Thymus (tissue), 11 donors: ENCODE measurements around the gene MBOAT2. TPM values are rescaled to one million over a fixed set of nuclear protein-coding genes. Genes with fewer than 3 reads are reported as not detected.

Experiments
- DNase-seq, 9 donors: peaks; one replicate each; pipeline ENCODE4 v3.0.0-alpha.2; 2013; ENCODE audit warnings: low spot score in 9 of 9, low read depth in 6 of 9, missing footprints in 1 of 9
- H3K27ac ChIP-seq, 2 donors: one replicate each; pipeline ENCODE4 v1.5.1; 2013; ENCODE audit warnings: control low read depth in 1 of 2, low read depth in 1 of 2, low read length in 1 of 2, mild to moderate bottlenecking in 1 of 2, moderate library complexity in 1 of 2
- H3K27me3 ChIP-seq, 2 donors: one replicate each; pipeline ENCODE4 v1.5.1; 2013; ENCODE audit warnings: low read length in 1 of 2; ENCODE audit not compliant: control insufficient read depth in 2 of 2, insufficient read depth in 1 of 2
- H3K36me3 ChIP-seq, 2 donors: one replicate each; pipeline ENCODE4 v1.5.1; 2013; ENCODE audit warnings: low read length in 1 of 2, mild to moderate bottlenecking in 1 of 2, moderate library complexity in 1 of 2; ENCODE audit not compliant: control insufficient read depth in 2 of 2, insufficient read depth in 2 of 2
- H3K4me1 ChIP-seq, 2 donors: one replicate each; pipeline ENCODE4 v1.5.1; 2013; ENCODE audit warnings: low read length in 2 of 2; ENCODE audit not compliant: control insufficient read depth in 2 of 2, insufficient read depth in 2 of 2
- H3K4me3 ChIP-seq, 2 donors: one replicate each; pipeline ENCODE4 v1.5.1; 2013; ENCODE audit warnings: low read length in 2 of 2, control low read depth in 1 of 2, mild to moderate bottlenecking in 1 of 2
- H3K9me3 ChIP-seq, 2 donors: one replicate each; pipeline ENCODE4 v1.5.1; 2013; ENCODE audit warnings: low read length in 1 of 2, mild to moderate bottlenecking in 1 of 2; ENCODE audit not compliant: control insufficient read depth in 2 of 2, insufficient read depth in 1 of 2
- WGBS: extraction: QIAGEN DNeasy Blood & Tissue Kit; methylation state at CpG from one replicate; pipeline ENCODE4 v1.1.7; 2013; 5-methylcytosine and 5-hydroxymethylcytosine counted together
- polyA plus RNA-seq: library from polyadenylated mRNA; stranded (reverse); fragments of 200-250 nt; gene quantifications from one replicate; pipeline ENCODE4 v1.2.3, GENCODE V29; 2013
- total RNA-seq: library from RNA; stranded (reverse); fragments of 120-200 nt; gene quantifications from one replicate; pipeline ENCODE4 v1.2.4, GENCODE V29; 2013
- donor health status: healthy.

MBOAT2 gene
- total and polyA plus RNA-seq, 2 donors = 6.0 to 17.2 TPM

DNA sequence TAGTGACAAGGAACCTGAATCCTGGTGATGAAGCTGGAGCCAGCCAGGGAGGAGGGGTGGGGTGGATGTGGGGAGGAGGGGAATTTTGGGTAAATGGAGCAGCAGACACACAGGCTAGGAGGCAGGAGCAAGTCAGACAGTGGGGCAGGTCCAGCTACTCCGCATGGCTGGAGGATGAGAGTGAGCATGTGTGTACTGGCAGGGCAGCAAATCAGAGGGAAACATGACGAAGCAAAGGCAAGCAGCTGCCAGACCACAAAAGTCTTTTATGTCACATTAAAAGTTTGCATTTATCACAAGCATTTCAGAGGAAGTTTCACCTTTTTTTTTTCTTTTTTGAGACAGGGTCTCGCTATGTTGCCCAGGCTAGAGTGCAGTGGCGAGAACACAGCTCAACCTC, 154.2 kb downstream of the MBOAT2 start:
- DNase-seq = peak in 5 of 9 donors; percentile 21 to 70 (median 32)
- H3K4me3 ChIP-seq = no peak overlapping the region
- no peaks in the 10 kb centered on the region for H3K36me3 ChIP-seq
- no peaks in the 10 kb centered on the region for H3K27me3 ChIP-seq
- H3K27ac ChIP-seq = no peak overlapping the region
- WGBS = 22% methylated on average over 4 of the region's 4 CpGs
- H3K4me1 ChIP-seq = peaks cover 0 to 7% of the 10 kb centered on the region in 2 donors
- no peaks in the 10 kb centered on the region for H3K9me3 ChIP-seq

DNA sequence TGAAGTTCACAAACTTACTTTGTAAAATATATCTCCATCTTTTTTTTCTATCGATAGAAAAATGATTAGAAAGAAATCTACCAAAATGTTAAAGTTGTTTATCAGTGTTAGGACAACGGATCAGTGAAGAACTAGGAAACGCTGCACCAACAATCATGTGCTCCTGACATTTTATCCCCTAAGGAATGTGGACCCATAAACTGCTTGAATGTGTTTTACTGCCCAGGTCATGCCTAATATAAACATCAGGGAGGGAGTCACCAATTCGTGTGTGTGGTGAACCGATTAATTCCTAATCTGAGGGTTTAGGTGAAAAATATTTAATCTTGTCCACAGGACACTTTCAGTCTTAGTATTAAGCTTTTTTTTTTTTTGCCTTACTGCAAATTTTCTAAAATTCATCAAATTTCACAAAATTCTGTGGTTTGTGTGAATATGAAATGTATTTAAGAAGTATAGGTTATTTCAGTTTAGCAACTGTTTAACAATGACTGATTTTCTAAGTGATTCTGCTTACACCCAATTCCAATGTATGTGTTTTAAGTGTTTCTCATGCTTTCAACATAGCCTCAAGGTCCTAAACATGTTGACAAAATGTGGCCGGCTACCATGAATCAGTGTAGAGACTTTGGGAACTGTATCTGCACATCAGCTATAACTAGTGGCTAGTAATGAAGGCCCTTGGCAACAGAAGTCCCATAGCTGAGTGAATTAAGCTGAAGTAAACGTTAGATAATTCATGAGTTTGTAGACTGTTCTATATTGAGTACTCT, 155.0 kb downstream of the MBOAT2 start:
- H3K9me3 ChIP-seq = no peaks in the 10 kb centered on the region
- H3K27me3 ChIP-seq = no peaks in the 10 kb centered on the region
- H3K27ac ChIP-seq = no peak overlapping the region
- H3K4me1 ChIP-seq = peaks cover 0 to 7% of the 10 kb centered on the region in 2 donors
- H3K4me3 ChIP-seq = no peak overlapping the region
- DNase-seq = no peak
- H3K36me3 ChIP-seq = no peaks in the 10 kb centered on the region
- 93% methylated on average over 7 of the region's 7 CpGs for WGBS

DNA sequence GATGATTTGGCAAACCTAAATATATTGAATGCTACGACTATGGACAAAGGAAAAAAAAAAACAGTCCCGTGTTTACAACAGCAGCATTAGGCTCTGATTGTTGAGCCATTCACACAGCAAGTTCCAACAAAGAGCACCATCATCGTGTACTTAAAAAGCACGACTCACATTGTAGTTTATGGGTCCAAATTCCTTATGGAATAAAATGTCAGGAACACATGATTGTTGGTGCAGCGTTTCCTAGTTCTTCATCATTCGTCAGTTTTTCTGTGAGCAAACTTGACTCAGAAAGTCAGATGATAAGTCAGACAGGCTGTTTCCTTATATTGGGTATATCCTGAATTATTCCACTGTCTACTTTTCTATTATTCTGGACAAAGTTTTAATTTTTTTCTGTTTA, 156.1 kb downstream of the MBOAT2 start:
- H3K4me1 ChIP-seq = peaks cover 0 to 7% of the 10 kb centered on the region in 2 donors
- no peaks in the 10 kb centered on the region for H3K27me3 ChIP-seq
- WGBS = 97% methylated on average over 6 of the region's 6 CpGs
- no peaks in the 10 kb centered on the region for H3K9me3 ChIP-seq
- no peaks in the 10 kb centered on the region for H3K36me3 ChIP-seq
- no peak overlapping the region for H3K4me3 ChIP-seq
- H3K27ac ChIP-seq = no peak overlapping the region
- no peak for DNase-seq

DNA sequence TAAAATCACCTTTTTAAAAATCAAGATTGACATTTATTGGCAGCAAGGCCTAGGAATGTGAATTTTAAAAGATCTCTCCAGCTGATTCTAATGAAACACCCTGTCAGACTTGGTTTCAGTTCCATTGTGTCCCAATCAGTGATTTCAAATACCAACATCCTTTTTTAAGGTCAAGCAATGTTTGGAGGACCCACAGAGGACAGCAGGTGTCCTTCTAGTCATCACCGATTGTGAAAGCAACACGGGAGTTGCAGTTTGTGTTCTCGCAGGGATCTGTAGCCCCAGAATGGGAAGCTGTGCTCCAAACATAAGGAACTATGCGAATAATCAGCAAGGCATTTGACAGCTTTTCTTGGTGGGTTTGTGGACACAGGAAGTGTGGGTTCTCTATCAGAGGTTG, 161.6 kb downstream of the MBOAT2 start:
- H3K4me1 ChIP-seq = peaks cover 0 to 5% of the 10 kb centered on the region in 2 donors

DNA sequence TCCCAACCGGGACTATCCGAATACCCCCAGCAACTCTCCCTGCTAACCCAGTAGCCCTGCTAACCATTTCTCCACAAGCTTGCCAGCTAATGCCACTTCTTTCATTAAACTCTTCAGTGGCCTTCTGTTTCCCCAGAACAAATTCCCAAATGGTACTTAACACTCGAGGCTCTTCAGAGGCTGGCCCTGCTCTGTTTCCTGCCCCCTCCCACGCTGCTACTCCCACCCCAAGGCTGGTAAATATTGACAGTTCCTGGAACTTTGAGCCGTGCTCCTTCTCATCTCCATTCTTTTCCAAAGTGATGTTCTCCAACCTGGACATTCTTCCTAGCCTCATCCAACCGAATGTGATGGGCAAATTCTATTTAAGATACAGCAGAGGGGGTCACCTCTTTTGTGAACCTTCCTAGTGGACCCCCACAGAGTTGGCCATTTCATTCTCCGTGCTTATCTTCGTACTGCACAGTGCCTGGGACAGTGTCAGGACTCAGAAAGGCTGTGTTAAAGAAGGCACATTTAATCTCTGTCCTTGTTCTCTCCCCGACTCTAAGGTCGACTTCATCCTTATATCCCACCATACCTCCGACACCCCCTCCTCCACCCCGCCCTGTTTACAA, 162.9 kb downstream of the MBOAT2 start:
- WGBS = 90% methylated on average over 12 of the region's 12 CpGs
- Histone ChIP-seq H3K27ac (no peak overlapping the region), H3K4me3 (no peak overlapping the region), H3K4me1 (peaks cover 10 to 12% of the 10 kb centered on the region in 2 donors), H3K27me3 (no peaks in the 10 kb centered on the region), H3K9me3 (no peaks in the 10 kb centered on the region), H3K36me3 (no peaks in the 10 kb centered on the region)
- no peak for DNase-seq

More for the DNA sequence above, 161.6 kb downstream of the MBOAT2 start:
- Histone ChIP-seq H3K27me3 (no peaks in the 10 kb centered on the region), H3K27ac (no peak overlapping the region), H3K9me3 (no peaks in the 10 kb centered on the region), H3K4me3 (no peak overlapping the region), H3K36me3 (no peaks in the 10 kb centered on the region)
- WGBS = 98% methylated on average over 4 of the region's 4 CpGs
- DNase-seq = no peak

DNA sequence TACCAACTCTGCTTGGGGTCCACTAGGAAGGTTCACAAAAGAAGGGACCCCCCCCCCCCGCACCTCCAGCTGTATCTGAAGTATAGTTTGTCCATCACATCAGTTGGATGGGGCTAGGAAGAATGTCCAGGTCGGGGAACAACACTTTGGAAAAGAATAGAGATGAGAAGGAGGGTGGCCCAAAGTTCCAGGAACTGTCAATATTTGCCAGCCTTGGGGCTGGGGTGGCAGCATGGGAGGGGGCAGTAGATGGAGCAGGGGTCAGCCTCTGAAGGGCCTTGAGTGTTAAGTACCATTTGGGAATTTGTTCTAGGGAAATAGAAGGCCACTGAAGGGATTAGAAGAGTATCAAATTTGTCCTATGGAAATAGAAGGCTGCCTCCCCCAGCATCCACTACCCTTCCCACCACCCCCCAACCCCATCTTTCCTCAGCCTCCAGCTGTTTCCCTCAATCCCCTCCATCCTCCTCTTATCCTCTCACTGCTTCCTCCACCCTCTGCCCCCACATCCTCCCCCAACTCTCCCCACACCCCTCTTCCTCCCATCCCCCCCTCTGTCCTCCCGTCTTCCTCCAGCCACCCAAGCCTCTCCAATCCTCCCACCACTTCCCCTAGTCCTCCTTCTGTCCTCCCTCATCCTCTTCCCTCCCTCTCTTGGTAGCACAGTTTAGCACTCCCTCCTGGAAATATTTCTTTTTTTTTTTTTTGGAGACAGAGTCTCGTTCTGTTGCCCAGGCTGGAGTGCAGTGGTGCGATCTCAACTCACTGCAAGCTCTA, 164.1 kb downstream of the MBOAT2 start:
- Histone ChIP-seq H3K4me3 (no peak overlapping the region), H3K9me3 (no peaks in the 10 kb centered on the region), H3K4me1 (peaks cover 12 to 19% of the 10 kb centered on the region in 2 donors), H3K27ac (no peak overlapping the region), H3K36me3 (no peaks in the 10 kb centered on the region), H3K27me3 (no peaks in the 10 kb centered on the region)
- DNase-seq = no peak
- 68% methylated on average over 5 of the region's 5 CpGs for WGBS

DNA sequence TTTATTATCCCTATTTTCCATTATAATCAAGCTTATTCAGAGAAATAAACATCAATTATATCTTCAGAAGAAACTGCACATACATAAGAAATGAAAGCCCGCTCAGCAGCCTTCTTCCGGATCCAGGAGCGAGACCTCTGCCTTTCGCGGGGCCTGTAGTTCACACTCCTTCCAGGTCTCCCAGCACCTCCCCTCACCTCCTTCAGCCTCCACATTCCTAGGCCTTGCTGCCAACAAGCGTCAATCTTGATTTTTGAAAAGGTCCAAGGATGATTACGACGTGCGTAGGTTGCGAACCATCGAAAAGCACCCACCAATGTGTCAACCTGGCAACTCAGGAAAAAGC, 165.7 kb downstream of the MBOAT2 start:
- Histone ChIP-seq H3K27me3 (no peaks in the 10 kb centered on the region), H3K9me3 (no peaks in the 10 kb centered on the region), H3K36me3 (no peaks in the 10 kb centered on the region), H3K4me1 (peaks cover 12 to 19% of the 10 kb centered on the region in 2 donors), H3K4me3 (peak overlapping the region; percentile 17 to 63), H3K27ac (no peak overlapping the region)
- 87% methylated on average over 11 of the region's 11 CpGs for WGBS
- peak in 1 of 9 donors; percentile 11 for DNase-seq

DNA sequence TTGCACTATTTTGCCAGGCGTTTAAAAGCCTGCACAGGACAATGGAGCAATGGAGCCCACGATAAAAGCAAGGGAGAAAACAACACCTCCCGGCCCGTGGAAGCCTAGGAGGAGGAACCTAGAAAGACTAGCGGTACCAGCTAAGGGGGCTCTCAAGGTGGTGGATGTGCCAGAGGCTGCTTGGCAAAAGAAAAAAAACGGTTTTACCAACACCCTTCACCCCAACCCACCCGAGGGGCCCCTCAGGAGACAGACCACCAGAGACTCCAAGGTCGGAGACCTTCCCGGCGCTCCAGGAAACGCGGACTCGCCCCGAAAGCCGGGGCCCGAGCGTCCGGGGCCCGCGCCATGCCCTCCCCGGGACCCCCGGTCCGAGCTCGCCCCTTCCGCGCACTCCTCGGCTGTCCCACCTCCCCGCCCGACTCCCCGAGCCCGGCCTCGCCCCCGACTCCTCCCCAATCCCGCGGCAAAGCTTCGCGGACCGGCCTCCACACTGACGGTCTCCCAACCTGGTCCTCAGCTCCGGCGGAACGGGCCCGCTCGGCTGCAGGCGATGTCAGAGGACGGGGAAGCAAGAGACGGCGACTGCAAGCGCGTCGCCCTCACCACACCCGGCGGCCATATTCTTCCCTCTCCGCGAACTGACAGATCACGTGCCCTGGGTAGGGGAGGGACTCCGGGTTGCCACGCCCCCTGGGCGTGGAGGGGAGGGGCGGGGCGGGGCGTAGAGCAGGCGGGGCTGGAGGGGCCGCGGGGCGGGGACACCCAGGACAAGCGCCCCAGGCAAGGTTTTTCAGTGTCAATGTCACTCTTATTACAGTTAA, 166.3 kb downstream of the MBOAT2 start, which contains the start of gene KIDINS220:
TSS of gene KIDINS220 (minus strand) at position 643 of the 824 bp plus-strand sequence. CDS start 10,520 bp downstream, outside the sequence.
- peak; percentile 65 to 92 (median 82) for DNase-seq
- peak within 1 kb of the TSS; percentile 76 to 89 for H3K27ac ChIP-seq

More for the DNA sequence above, 166.3 kb downstream of the MBOAT2 start, which contains the start of gene KIDINS220:
- H3K9me3 ChIP-seq = no peaks in the 10 kb centered on the region
- H3K4me1 ChIP-seq = peaks cover 12 to 19% of the 10 kb centered on the region in 2 donors
- H3K27me3 ChIP-seq = no peaks in the 10 kb centered on the region
- no peaks in the 10 kb centered on the region for H3K36me3 ChIP-seq
- WGBS = under 1% methylated on average over 67 of the region's 67 CpGs
- H3K4me3 ChIP-seq = peak within 1 kb of the TSS; percentile 63 to 77
